Upper lobe of left lung (tissue), 6 donors: ENCODE data around the gene TRIM15. TPM values are rescaled to one million over a fixed set of nuclear protein-coding genes. Genes with fewer than 3 reads are reported as not detected.
A peak's percentile ranks its signal among the peaks of the same experiment; 100 is the strongest.

ENCODE experiments used
- ATAC-seq, 2 donors: fragments of 200-7000 bp; cut with Tn5 transposase; one replicate each; pipeline ENCODE4 v1.9.1; 2022; ENCODE audit warnings: mild to moderate bottlenecking in 2 of 2, moderate library complexity in 2 of 2; ENCODE audit not compliant: low FRiP score in 2 of 2
- DNase-seq, 2 donors: peaks; one replicate each; pipeline ENCODE4 v3.0.0-alpha.2; 2019 to 2020
- H3K27ac ChIP-seq, 4 donors: fragments of 200-600 bp; sonication (generic); one replicate each; pipeline ENCODE4 v1.5.1; 2016 to 2019
- H3K27me3 ChIP-seq, 4 donors: fragments of 200-600 bp; sonication (generic); one replicate each; pipeline ENCODE4 v1.5.1; 2017 to 2019
- H3K36me3 ChIP-seq, 4 donors: fragments of 200-600 bp; sonication (generic); one replicate each; pipeline ENCODE4 v1.5.1; 2016 to 2019
- H3K4me1 ChIP-seq, 4 donors: fragments of 200-600 bp; sonication (generic); one replicate each; pipeline ENCODE4 v1.5.1; 2018 to 2019
- H3K4me3 ChIP-seq, 4 donors: fragments of 200-600 bp; sonication (generic); one replicate each; pipeline ENCODE4 v1.5.1; 2017 to 2019; ENCODE audit warnings: mild to moderate bottlenecking in 2 of 4, moderate library complexity in 1 of 4
- H3K9me3 ChIP-seq, 4 donors: fragments of 200-600 bp; sonication (generic); one replicate each; pipeline ENCODE4 v1.5.1; 2018 to 2019
- CTCF ChIP-seq, 6 experiments: fragments of 450-650 bp in 4 of 6; fragments of 200-600 bp in 2 of 6; sonication (generic) in 2 of 6; IDR thresholded peaks; one replicate each; pipeline ENCODE4 v1.5.1; 2016 to 2019; ENCODE audit warnings: antibody characterized with exemption in 6 of 6
- EP300 ChIP-seq, 4 donors: sonication (generic); formaldehyde crosslinking; IDR thresholded peaks; one replicate each; pipeline ENCODE4 v1.5.1; 2017; ENCODE audit warnings: antibody characterized with exemption in 4 of 4, control low read depth in 2 of 4
- POLR2A ChIP-seq, 4 donors: fragments of 450-650 bp; IDR thresholded peaks; one replicate each; pipeline ENCODE4 v1.5.1; 2016 to 2017; ENCODE audit warnings: antibody characterized with exemption in 4 of 4, mild to moderate bottlenecking in 2 of 4
- POLR2AphosphoS5 ChIP-seq, 2 donors: sonication (generic); formaldehyde crosslinking; IDR thresholded peaks; one replicate each; pipeline ENCODE4 v1.5.1; 2017; ENCODE audit warnings: antibody characterized with exemption in 2 of 2
- WGBS, 2 donors: methylation state at CpG; one replicate each; pipeline ENCODE4 v1.1.5; 2017 to 2018; 5-methylcytosine and 5-hydroxymethylcytosine counted together
- total RNA-seq, 6 donors: library from RNA; depleted of rRNA in 4 of 6; stranded (reverse); fragments of >200 nt in 4 of 6; gene quantifications; one replicate each; pipeline versions ENCODE4 v1.1.0 to v1.2.1, GENCODE V29; 2016 to 2021
- donor health status: DM: no; HTN: no; CAD: no; lungs with moderate emphysema.
- donor health status: DM: no; HTN: yes; CAD: no; lungs with severe emphysema.

Gene TRIM15
- total RNA-seq, 6 donors from 2014 or later, result 0.30 to 1.0 TPM; not detected in 4

GRCh38 chr6:30122515-30122914 lies 40.8 kb upstream of the TRIM15 start:
- DNase-seq, result no peak

GRCh38 chr6:30127238-30128093 lies 35.9 kb upstream of the TRIM15 start:
- no peak overlapping the region for H3K27ac ChIP-seq
- 25 to 29% methylated on average over 39 to 50 of the region's 50 CpGs for WGBS, 2 donors
- no peaks in the 10 kb centered on the region for H3K36me3 ChIP-seq
- H3K27me3 ChIP-seq, result peaks cover 0 to 6% (median 0%) of the 10 kb centered on the region in 4 donors
- peak in 1 of 2 donors; percentile 78 for DNase-seq
- H3K9me3 ChIP-seq, result no peaks in the 10 kb centered on the region
- H3K4me1 ChIP-seq, result peaks cover 2 to 28% (median 23%) of the 10 kb centered on the region in 4 donors
- peak overlapping the region in 3 of 4 donors; percentile 9 to 26 (median 20) for H3K4me3 ChIP-seq
- peak in 1 of 2 donors; percentile 9 for ATAC-seq
- no peak for TF ChIP-seq CTCF (IDR thresholded peaks at IDR 0.05)
- TF ChIP-seq EP300 (IDR thresholded peaks at IDR 0.05), result no peak

More at GRCh38 chr6:30122515-30122914, 40.8 kb upstream of the TRIM15 start:
- Histone ChIP-seq H3K27ac (no peak overlapping the region), H3K4me3 (no peak overlapping the region), H3K36me3 (no peaks in the 10 kb centered on the region), H3K9me3 (no peaks in the 10 kb centered on the region), H3K4me1 (peaks cover 0 to 5% (median 3%) of the 10 kb centered on the region in 4 donors), H3K27me3 (no peaks in the 10 kb centered on the region)
- ATAC-seq, result no peak
- TF ChIP-seq POLR2A (IDR thresholded peaks at IDR 0.05) (no peak), CTCF (IDR thresholded peaks at IDR 0.05) (no peak), POLR2AphosphoS5 (IDR thresholded peaks at IDR 0.05) (no peak), EP300 (IDR thresholded peaks at IDR 0.05) (no peak)
- WGBS, 2 donors, result 26 to 30% methylated on average over 2 of the region's 2 CpGs

GRCh38 chr6:30129265-30130178 lies 33.8 kb upstream of the TRIM15 start:
- TF ChIP-seq EP300 (IDR thresholded peaks at IDR 0.05) (no peak), POLR2AphosphoS5 (IDR thresholded peaks at IDR 0.05) (no peak), CTCF (IDR thresholded peaks at IDR 0.05) (no peak), POLR2A (IDR thresholded peaks at IDR 0.05) (no peak)
- DNase-seq (no peak), ATAC-seq (peak; percentile 50 to 51)
- H3K36me3 ChIP-seq, result no peaks in the 10 kb centered on the region
- peaks cover 0 to 6% (median 0%) of the 10 kb centered on the region in 4 donors for H3K27me3 ChIP-seq
- H3K4me1 ChIP-seq, result peaks cover 2 to 28% (median 23%) of the 10 kb centered on the region in 4 donors
- WGBS, 2 donors, result 55 to 62% methylated on average over 10 of the region's 10 CpGs
- H3K9me3 ChIP-seq, result no peaks in the 10 kb centered on the region
- H3K4me3 ChIP-seq, result no peak overlapping the region
- no peak overlapping the region for H3K27ac ChIP-seq

- 60 to 75% methylated on average over 4 of the region's 4 CpGs for WGBS, 2 donors
- DNase-seq (no peak), ATAC-seq (no peak)
- Histone ChIP-seq H3K27me3 (peaks cover 0 to 6% (median 0%) of the 10 kb centered on the region in 4 donors), H3K9me3 (no peaks in the 10 kb centered on the region), H3K36me3 (no peaks in the 10 kb centered on the region), H3K4me1 (peaks cover 2 to 28% (median 23%) of the 10 kb centered on the region in 4 donors), H3K4me3 (no peak overlapping the region), H3K27ac (peak overlapping the region in 1 of 4 donors; percentile 33)
- TF ChIP-seq POLR2A (IDR thresholded peaks at IDR 0.05) (no peak), EP300 (IDR thresholded peaks at IDR 0.05) (no peak), POLR2AphosphoS5 (IDR thresholded peaks at IDR 0.05) (no peak), CTCF (IDR thresholded peaks at IDR 0.05) (no peak)
Measured at GRCh38 chr6:30130179-30130679, 33.1 kb upstream of the TRIM15 start.
